GM12891 (cell line): ENCODE data around the gene MND1.
A peak's percentile ranks its signal among the peaks of the same experiment; 100 is the strongest.
"Not testable (repeated sequence)": the region's sequence is repeated elsewhere in the genome, so short reads cannot be mapped to it uniquely, and the experiment has no call there.

Source experiments
- DNase-seq: peaks from one replicate; pipeline ENCODE4 v3.0.0; 2011; ENCODE audit warnings: low spot score; ENCODE audit not compliant: insufficient read length
- FAIRE-seq: peaks from 2 replicates; lab custom pipeline; 2011; peaks lifted over from hg19 to GRCh38; lab: Jason Lieb, UNC
- PAX5 ChIP-seq: IDR thresholded peaks from 2 replicates; pipeline ENCODE4 v1.6.1; 2011; ENCODE audit warnings: low read length, moderate library complexity, mild to moderate bottlenecking; ENCODE audit not compliant: insufficient read depth, severe bottlenecking
- POLR2A ChIP-seq: IDR thresholded peaks from 2 replicates; pipeline ENCODE4 v1.6.1; 2011; ENCODE audit warnings: low read depth, low read length, control low read depth
- POLR2AphosphoS5 ChIP-seq: IDR thresholded peaks from 2 replicates; pipeline ENCODE4 v1.6.1; 2011; ENCODE audit warnings: low read depth, low read length, control low read depth
- POU2F2 ChIP-seq: IDR thresholded peaks from 2 replicates; pipeline ENCODE4 v1.6.1; 2011; ENCODE audit warnings: low read depth, mild to moderate bottlenecking, control low read depth, low read length, moderate library complexity
- SPI1 ChIP-seq: IDR thresholded peaks from 2 replicates; pipeline ENCODE4 v1.6.1; 2011; ENCODE audit warnings: low read depth, low read length, control low read depth
- TAF1 ChIP-seq: IDR thresholded peaks from 2 replicates; pipeline ENCODE4 v1.6.1; 2011; ENCODE audit warnings: low read depth, low read length, control low read depth

Gene MND1

DNA sequence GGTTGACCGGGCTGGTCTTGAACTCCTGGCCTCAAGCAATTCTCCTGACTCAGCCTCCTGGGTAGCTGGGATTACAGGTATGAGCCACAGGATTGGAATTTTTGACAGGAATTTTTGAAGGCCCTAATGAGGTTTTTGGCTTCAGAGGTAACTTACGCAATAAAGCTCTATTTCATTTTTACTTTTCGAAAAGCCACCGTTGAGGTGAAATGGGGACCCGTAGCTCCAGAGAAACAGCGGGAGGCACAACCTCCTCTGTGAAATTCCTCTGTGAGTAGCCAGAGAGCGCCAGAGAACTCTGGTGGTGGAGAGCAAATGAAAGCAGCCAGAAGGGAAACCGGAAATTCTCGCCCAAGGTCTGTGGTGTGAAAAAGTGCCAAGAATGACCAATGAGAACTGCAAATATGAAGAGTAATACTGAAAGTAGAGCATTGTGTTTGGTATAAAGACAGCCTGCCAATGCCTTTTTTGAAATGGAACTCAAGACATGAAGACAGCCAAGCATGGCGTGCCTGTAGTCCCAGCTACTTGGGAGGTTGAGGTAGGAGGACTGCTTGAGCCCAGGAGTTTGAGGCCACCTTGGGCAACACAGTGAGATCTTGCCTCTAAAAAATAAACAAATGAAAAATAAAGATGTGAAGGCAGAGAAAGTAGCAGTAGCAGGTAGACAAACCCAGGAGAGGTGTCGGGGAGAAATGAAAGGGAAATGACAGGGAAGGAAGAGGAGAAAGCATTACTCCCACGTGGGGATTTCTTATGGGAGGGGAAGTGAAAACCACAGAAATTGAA is 88.7 kb downstream of the MND1 start:
- DNase-seq (peak; percentile 41), FAIRE-seq (peak; percentile 94)

DNA sequence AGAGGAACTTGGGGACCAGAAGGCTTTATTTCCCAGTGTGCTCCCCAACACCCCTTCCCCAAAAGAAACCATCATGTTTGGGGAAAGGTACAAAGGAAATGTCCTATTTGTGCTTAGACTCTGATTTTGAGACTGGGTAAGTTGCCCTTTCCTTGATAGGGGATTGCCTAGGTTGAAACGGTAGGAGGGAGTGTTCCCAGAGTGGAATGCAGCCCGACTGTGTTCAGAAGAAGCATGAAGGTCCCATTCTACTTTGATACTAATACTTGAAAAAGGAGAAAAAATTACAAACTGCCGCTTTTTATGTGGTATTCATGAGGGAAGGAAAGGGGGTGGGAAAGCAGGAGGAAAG is 89.2 kb downstream of the MND1 start:
- DNase-seq = no peak
- FAIRE-seq = peak; percentile 52
- TF ChIP-seq PAX5 = no peak
- no peak for TF ChIP-seq TAF1
- 0 out of 2 replicates have a peak, but pooled peaks have one; percentile 31 for TF ChIP-seq POU2F2
- no peak for TF ChIP-seq POLR2A

More for the DNA sequence above, 88.7 kb downstream of the MND1 start:
- TF ChIP-seq PAX5 (no peak), POLR2AphosphoS5 (peak; percentile 64), TAF1 (no peak), SPI1 (peak; percentile 95), POU2F2 (peak; percentile 48; the same call in 1 of the 2 replicates), POLR2A (peak; percentile 76)

DNA sequence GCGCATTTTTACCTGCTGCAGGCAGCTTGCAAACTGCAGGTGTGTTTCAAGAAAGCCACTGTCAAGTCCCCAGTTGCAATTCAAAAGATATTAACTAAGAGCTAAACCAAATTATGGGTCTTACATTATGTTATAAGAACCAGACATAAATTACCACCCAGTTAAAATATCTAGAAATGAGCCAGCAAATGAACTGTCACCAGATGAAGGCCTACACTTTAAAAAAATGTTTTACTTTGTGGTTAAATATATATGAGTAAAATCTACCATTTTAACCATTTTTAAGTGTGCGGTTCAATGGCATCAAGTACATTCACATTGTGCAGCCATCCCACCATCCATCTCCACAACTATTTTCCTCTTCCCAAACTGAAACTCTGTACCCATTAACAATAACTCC is 89.7 kb downstream of the MND1 start:
- no peak for FAIRE-seq
- no peak for TF ChIP-seq TAF1
- TF ChIP-seq SPI1 = no peak
- TF ChIP-seq PAX5 = no peak
- no peak for TF ChIP-seq POLR2AphosphoS5
- no peak for TF ChIP-seq POLR2A
- TF ChIP-seq POU2F2 = no peak

DNA sequence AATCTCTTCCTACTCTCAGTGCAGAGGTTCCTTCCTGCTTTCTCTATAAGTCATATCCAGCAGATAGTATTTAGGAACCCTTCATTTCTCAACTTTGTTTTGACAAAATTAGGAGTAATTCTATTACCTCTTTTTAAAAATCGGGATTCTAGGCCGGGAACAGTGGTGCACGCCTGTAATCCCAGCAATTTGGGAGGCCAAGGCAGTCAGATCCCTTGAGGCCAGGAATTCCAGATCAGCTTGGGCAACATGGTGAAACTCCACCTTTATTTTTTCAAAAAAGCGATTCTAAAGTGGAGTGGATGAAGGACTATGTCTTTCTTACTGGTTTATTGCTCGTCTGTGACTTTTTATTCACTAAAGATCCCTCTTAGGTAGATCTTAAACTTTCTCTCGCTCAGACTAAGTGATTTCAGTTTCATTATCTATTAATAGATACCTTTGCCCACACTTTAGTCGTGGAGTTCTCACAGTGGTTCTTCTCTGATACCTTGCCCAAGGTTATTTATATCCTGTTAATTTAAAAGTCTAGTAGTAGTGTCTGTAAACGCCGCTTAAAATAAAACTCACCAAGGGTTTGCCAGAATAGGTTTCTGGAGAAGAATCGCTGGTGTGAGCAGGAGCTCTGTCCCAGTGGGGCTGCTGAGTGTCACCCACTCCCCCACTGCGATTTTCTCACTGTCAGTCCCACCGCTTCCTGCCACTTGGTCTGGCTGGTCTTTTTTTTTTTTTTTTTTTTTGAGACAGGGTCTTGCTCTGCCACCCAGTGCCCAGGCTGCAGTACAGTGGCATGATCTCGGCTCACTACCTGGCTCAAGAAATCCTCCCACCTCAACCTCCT is 94.6 kb downstream of the MND1 start:
- FAIRE-seq (peak; percentile 73), DNase-seq (peak; percentile 25)
- no peak for TF ChIP-seq POLR2AphosphoS5
- TF ChIP-seq SPI1 = no peak
- no peak for TF ChIP-seq PAX5
- TF ChIP-seq TAF1 = no peak
- no peak for TF ChIP-seq POLR2A
- no peak for TF ChIP-seq POU2F2

More for the DNA sequence above, 89.7 kb downstream of the MND1 start:
- DNase-seq = no peak

DNA sequence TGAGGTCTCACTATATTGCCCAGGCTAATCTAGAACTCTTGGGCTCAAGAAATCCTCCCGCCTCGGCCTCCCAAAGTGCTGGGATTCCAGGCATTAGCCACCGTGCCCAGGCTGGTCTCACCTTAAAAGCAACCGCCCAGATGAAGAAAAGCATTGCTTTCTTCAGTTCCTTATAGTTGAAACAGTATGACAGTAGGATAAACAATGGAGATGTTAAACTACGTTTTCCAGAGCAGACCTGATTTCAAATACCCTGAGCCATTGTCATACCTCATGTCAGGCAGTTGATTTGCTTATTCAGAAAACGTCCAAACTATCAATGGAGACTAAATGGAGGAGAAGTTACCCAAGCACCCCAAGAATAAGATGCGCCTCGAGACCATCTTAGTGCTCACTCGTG is 95.3 kb downstream of the MND1 start:
- FAIRE-seq = peak; percentile 73
- no peak for DNase-seq

DNA sequence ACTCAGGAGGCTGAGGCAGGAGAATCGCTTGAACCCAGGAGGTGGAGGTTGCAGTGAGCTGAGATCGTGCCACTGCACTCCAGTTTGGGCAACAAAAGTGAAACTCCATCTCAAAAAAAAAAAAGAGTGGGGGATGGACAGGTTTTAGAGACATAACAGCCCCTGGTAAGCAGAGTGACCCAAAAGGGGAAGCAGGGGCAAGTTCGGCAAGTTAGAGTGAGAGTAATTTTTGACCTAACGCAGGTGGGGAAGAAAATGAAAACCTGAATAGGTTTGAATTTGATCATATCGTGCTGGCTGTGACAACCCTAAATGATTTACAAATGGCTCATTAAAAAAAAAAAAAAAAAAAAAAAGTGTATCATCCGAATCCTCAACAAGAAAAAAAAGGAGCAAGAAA is 96.0 kb downstream of the MND1 start:
- TF ChIP-seq PAX5 (no peak), SPI1 (peak; percentile 66)
- FAIRE-seq = no peak
- no peak for DNase-seq

More for the DNA sequence above, 95.3 kb downstream of the MND1 start:
- TF ChIP-seq SPI1 (no peak), POLR2AphosphoS5 (no peak), POLR2A (no peak), POU2F2 (no peak), PAX5 (no peak), TAF1 (no peak)

DNA sequence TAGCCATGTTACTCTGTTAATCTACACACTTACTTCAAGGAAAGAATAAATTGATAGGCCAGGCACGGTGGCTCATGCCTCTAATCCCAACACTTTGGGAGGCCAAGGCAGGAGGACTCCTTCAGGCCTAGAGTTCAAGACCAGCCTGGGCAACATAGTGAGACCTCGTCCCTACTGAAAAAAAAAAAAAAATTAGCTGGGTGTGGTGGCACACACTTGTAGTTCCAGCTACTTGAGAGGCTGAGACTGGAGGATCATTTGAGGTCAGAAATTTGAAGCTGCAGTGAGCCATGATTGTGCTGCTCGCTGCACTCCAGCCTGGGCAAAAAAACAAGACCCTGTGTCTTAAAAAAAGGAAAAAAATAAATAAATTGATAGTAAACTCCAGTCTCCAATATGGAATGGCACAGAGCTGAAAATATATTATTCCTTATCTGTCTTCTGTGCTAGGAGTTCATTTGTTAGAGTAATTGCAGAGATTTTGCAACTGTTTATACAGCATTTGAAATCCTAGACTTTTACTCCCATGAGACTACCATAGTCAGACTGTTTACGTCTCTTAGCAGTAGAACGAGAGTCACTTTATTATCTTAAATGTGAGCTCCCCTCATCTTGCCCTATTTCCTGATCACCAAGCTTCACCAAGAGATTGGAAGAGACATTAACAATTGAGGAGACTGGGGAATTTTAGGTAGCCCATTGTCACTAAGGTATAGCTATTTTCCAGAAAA is 102.9 kb downstream of the MND1 start:
- TF ChIP-seq TAF1 (no peak), POLR2A (no peak)
- no peak for FAIRE-seq
- DNase-seq = no peak

DNA sequence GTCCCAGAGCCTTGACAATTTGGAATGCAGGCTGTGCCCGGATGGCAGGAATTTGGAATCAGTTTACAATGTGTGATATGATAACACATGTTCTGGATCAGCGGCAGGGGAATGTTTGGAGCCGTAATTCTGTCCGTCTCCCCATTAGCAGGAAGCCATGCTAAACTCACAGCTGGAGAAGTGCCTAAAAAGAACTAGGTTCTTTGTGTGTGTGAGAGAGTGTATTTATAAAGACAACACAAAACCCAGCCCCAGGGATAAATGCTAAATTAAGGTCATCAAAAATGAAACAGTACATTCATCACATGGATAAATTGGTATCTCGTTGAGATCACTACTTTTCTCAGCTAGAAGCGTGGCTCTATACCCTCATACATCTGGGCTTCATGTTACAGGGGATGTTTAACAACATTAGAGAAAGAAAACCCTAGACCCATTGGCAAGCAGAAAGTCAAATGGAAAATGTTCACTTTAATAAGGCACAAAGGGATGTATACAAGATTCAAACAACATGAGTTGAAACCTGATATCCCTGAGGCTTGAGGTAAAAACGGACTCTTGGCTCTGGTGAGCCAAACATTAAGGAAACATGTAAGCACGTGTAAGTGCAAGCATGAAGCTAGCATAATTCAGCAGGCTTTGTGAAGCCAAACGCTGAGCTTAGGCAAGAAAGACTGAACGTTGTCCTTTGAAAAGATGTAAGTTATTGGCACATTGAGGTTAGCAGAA is 103.7 kb downstream of the MND1 start:
- TF ChIP-seq POU2F2 = no peak
- TF ChIP-seq TAF1 = no peak
- no peak for TF ChIP-seq SPI1
- TF ChIP-seq POLR2A = no peak
- no peak for TF ChIP-seq POLR2AphosphoS5
- no peak for TF ChIP-seq PAX5
- DNase-seq = no peak
- FAIRE-seq = no peak

DNA sequence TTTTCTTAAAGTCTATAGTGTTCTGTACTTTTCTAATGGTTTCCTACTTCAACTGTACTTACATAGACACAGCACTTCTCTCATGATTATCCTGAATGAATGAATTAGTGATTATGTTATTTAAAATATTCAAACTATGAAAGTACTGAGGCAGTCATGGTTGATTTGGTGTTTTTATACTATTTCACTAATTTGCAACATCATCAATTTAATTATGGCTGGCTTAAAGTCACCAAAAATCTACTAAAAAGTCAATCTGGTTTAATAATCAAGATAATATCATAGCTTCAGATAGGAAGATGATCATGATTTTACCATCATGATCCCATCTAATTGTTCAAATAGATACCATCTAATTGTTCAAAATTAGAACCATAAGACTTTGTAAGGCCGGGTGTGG is 104.8 kb downstream of the MND1 start:
- FAIRE-seq (no peak), DNase-seq (no peak)
- TF ChIP-seq TAF1 (no peak), POU2F2 (no peak), POLR2A (no peak), SPI1 (no peak), PAX5 (no peak), POLR2AphosphoS5 (no peak)

DNA sequence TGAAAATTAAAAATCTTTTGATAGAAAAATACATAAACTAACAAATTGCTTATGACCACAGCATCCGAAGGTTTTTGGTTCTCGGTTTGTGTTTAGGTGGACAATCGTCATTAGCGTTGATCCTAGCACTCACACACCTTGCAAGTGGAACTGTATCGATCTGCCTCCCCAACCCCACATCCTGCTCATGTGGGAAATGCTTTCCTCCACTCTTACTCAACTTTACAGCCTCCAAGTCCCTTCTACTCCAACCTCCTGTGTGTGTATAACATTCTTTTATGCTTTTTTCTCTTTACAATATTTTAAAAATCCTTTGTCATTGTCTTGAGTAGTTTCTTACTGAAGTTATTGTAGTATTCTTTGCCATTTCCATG is 106.0 kb downstream of the MND1 start:
- DNase-seq = no peak
- TF ChIP-seq POU2F2 (no peak), SPI1 (no peak), PAX5 (no peak), TAF1 (no peak), POLR2A (no peak), POLR2AphosphoS5 (no peak)
- FAIRE-seq = no peak

DNA sequence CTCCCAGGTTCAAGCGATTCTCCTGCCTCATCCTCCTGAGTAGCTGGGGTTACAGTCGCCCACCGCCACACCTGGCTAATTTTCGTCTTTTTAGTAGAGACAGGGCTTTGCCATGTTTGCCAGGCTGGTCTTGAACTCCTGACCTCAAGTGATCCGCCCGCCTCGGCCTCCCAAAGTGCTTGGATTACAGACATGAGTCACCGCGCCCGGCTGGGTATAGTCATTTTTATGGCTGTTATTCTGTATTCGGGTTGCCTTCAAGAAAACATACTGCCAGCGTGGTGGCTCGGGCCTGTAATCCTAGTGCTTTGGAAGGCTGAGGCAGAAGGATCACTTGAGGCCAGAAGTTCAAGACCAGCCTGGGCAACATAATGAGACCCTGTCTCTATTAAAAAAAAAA is 106.7 kb downstream of the MND1 start:
- FAIRE-seq, DNase-seq: not testable (repeated sequence)
